ENCODE results near the gene TTF2.

DNA sequence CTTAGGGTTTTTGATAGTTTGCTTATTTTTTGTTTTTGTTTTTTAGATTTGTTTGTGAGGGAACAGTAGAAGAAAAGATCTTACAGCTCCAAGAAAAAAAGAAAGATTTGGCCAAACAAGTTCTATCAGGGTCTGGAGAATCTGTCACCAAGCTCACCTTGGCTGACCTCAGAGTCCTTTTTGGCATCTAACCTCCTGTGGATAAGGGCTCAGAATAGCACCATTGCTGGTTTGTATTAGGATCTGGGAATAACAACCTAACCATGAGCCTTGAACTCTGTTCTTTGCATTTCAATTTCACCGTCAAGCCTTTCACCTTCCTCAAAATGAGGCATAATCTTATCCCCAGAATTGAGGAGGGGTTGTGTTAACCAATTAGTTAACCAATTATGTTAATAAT is 41.2 kb downstream of the TTF2 start:
- TF ChIP-seq ZNF274 (IDR thresholded peaks at IDR 0.05; ENCODE audit: low read depth, low read length) (no peak), SUZ12 (IDR thresholded peaks at IDR 0.05; ENCODE audit: extremely low read depth, insufficient read depth, insufficient read length) (no peak)
